Stimulated activated CD4-positive, alpha-beta T cell treated with anti-CD3 and anti-CD28 coated beads, Interleukin-4, amount 100 ng/mL, for 24 hours (primary cell): ENCODE results near the gene SRGAP2C.
"Not testable (repeated sequence)": the region's sequence is repeated elsewhere in the genome, so short reads cannot be mapped to it uniquely, and the experiment has no call there.

Experiments used
- DNase-seq: peaks from one replicate; pipeline ENCODE4 v3.0.0-alpha.2; 2020

The SRGAP2C gene

GRCh38 chr1:121281480-121281879 is 96.7 kb downstream of the SRGAP2C start:
- not testable (repeated sequence) for DNase-seq

GRCh38 chr1:121283587-121284180 is 98.9 kb downstream of the SRGAP2C start:
- not testable (repeated sequence) for DNase-seq

GRCh38 chr1:121292590-121292989 is 107.8 kb downstream of the SRGAP2C start:
- DNase-seq, result not testable (repeated sequence)

- DNase-seq, result not testable (repeated sequence)
Observed at GRCh38 chr1:121293263-121294204, 108.8 kb downstream of the SRGAP2C start.

- not testable (repeated sequence) for DNase-seq
Observed at GRCh38 chr1:121294205-121294570, 109.4 kb downstream of the SRGAP2C start.

GRCh38 chr1:121296563-121296962 is 111.8 kb downstream of the SRGAP2C start:
- not testable (repeated sequence) for DNase-seq

- not testable (repeated sequence) for DNase-seq
Observed at GRCh38 chr1:121298529-121298928, 113.8 kb downstream of the SRGAP2C start.

GRCh38 chr1:121299514-121300149 is 114.9 kb downstream of the SRGAP2C start:
- not testable (repeated sequence) for DNase-seq

- DNase-seq, result not testable (repeated sequence)
Observed at GRCh38 chr1:121301876-121302275, 117.1 kb downstream of the SRGAP2C start.

- DNase-seq, result not testable (repeated sequence)
Observed at GRCh38 chr1:121307759-121308158, 123.0 kb downstream of the SRGAP2C start.

- not testable (repeated sequence) for DNase-seq
Observed at GRCh38 chr1:121315509-121315908, 130.7 kb downstream of the SRGAP2C start.

GRCh38 chr1:121316081-121316480 is 131.3 kb downstream of the SRGAP2C start:
- not testable (repeated sequence) for DNase-seq

GRCh38 chr1:121317491-121318468 is 133.0 kb downstream of the SRGAP2C start:
- DNase-seq, result not testable (repeated sequence)

- not testable (repeated sequence) for DNase-seq
Observed at GRCh38 chr1:121318687-121319086, 133.9 kb downstream of the SRGAP2C start.

- DNase-seq, result not testable (repeated sequence)
Observed at GRCh38 chr1:121321660-121322059, 136.9 kb downstream of the SRGAP2C start.

GRCh38 chr1:121324726-121325125 is 140.0 kb downstream of the SRGAP2C start:
- not testable (repeated sequence) for DNase-seq

GRCh38 chr1:121332141-121332540 is 147.4 kb downstream of the SRGAP2C start:
- not testable (repeated sequence) for DNase-seq

- DNase-seq, result not testable (repeated sequence)
Observed at GRCh38 chr1:121332599-121333562, 148.1 kb downstream of the SRGAP2C start.

- DNase-seq, result not testable (repeated sequence)
Observed at GRCh38 chr1:121337958-121338357, 153.2 kb downstream of the SRGAP2C start.

- DNase-seq, result not testable (repeated sequence)
Observed at GRCh38 chr1:121339611-121340010, 154.8 kb downstream of the SRGAP2C start.
